A549 (cell line): ENCODE measurements around the gene GNG7.

ENCODE experiments used
- CEBPB ChIP-seq, 2 experiments: fragments of >200 bp in 1 of 2; sonication (Bioruptor Twin) in 1 of 2; formaldehyde crosslinking in 1 of 2; IDR thresholded peaks; 2 replicates each; pipeline ENCODE4 v1.6.1; 2012 to 2016
- CTCF ChIP-seq: fragments of >200 bp; sonication (Bioruptor Twin); formaldehyde crosslinking; IDR thresholded peaks from 3 replicates; pipeline ENCODE4 v1.5.1; 2016
- JUNB ChIP-seq: fragments of >200 bp; sonication (Bioruptor Twin); formaldehyde crosslinking; IDR thresholded peaks from 2 replicates; pipeline ENCODE4 v1.6.1; 2016
- PBX3 ChIP-seq: IDR thresholded peaks from 2 replicates; pipeline ENCODE4 v1.6.1; 2012
- POLR2AphosphoS2 ChIP-seq: conservative IDR thresholded peaks from 2 replicates; pipeline ENCODE4 v1.6.1; 2012; ENCODE audit warnings: low read length, improper control_type of control experiment, inconsistent platforms
- RFX5 ChIP-seq: fragments of 450-650 bp; IDR thresholded peaks from 2 replicates; pipeline ENCODE4 v1.7.1; 2014; ENCODE audit warnings: antibody characterized with exemption, mild to moderate bottlenecking, moderate library complexity
- SMC3 ChIP-seq: fragments of >200 bp; sonication (Bioruptor Twin); formaldehyde crosslinking; IDR thresholded peaks from 3 replicates; pipeline ENCODE4 v1.6.1; 2018; ENCODE audit warnings: inconsistent platforms

GRCh38 chr19:2542341-2543069 is 160.0 kb downstream of the GNG7 start:
- TF ChIP-seq SMC3 = no peak
- no peak for TF ChIP-seq CTCF
- TF ChIP-seq RFX5 = no peak
- no peak for TF ChIP-seq POLR2AphosphoS2
- no peak for TF ChIP-seq JUNB
- no peak for TF ChIP-seq PBX3
- TF ChIP-seq CEBPB (IDR thresholded peaks at IDR 0.05) = no peak
